BE2C (cell line): Measurements from ENCODE around the gene SLC35G2.

ENCODE experiments used
- DNase-seq: peaks from one replicate; pipeline ENCODE4 v3.0.0-alpha.2; 2020
- H3K27me3 ChIP-seq: fragments of 250-450 bp; sonication (Bioruptor Pico); 2 replicates; pipeline ENCODE4 v1.5.1; 2020; ENCODE audit warnings: mild to moderate bottlenecking
- H3K36me3 ChIP-seq: fragments of 250-450 bp; sonication (Bioruptor Pico); 2 replicates; pipeline ENCODE4 v1.5.1; 2020; ENCODE audit warnings: mild to moderate bottlenecking
- H3K4me1 ChIP-seq: fragments of 250-450 bp; sonication (Bioruptor Pico); 2 replicates; pipeline ENCODE4 v1.5.1; 2020
- H3K4me3 ChIP-seq: 2 replicates; pipeline ENCODE4 v1.5.1; 2011; ENCODE audit warnings: low read depth, low read length
- H3K9me3 ChIP-seq: fragments of 250-450 bp; sonication (Bioruptor Pico); 2 replicates; pipeline ENCODE4 v1.5.1; 2020
- CTCF ChIP-seq: IDR thresholded peaks from 2 replicates; pipeline ENCODE4 v1.5.1; 2012; ENCODE audit warnings: mild to moderate bottlenecking, low read depth, low read length

Gene SLC35G2

GRCh38 chr3:136836511-136837156, 17.7 kb downstream of the SLC35G2 start:
- peaks cover 3% of the 10 kb centered on the region; the same call in 1 of the 2 replicates for H3K4me1 ChIP-seq
- no peak for TF ChIP-seq CTCF
- H3K9me3 ChIP-seq, result no peaks in the 10 kb centered on the region
- H3K36me3 ChIP-seq, result peaks cover 34% of the 10 kb centered on the region
- no peak for DNase-seq
- no peak overlapping the region for H3K4me3 ChIP-seq
- no peaks in the 10 kb centered on the region for H3K27me3 ChIP-seq

DNA sequence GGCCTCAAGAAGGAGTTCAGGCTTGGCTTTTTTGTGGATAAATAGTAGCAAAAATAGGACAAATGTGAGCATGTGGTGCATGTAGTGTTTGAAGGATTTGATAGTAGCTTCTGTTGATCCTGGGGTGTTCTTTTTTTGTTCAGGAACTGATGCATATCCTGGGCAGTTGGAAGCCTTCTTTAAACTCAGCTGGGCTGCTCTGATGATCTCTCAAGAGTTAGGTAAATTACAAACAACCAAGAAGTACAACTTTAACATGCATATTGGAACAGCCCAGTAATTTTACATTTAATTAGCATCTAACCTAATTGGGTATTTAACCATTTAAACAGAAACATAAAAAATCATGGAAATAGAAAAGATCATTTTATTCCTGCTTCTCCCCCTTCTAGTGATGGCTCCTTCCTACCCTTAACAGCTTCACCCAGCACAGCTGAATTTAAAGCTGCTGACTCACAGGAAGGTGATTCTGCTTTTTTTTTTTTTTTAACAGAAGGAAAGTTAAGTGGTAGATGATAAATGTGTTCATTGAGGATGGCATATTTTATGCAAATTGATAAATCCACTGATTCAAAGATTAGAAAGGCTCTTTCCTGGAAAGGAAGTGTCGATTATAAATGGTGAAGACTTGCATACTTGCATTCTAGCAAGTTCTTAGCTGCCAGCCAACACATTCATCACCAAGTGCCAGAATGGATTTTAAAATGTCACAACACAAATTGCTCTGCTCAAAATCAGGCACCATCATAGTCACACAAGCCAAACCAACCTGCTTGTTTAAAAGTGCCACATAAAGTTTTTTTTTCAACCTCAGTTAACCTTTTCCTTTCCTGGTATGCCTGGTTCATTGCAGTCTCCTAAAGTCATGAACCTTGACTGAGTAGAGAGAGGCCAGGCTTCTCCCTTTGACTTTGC, 20.0 kb downstream of the SLC35G2 start:
- Histone ChIP-seq H3K36me3 (peaks cover 47% of the 10 kb centered on the region), H3K9me3 (no peaks in the 10 kb centered on the region), H3K4me3 (no peak overlapping the region), H3K4me1 (peaks cover 3% of the 10 kb centered on the region; the same call in 1 of the 2 replicates), H3K27me3 (no peaks in the 10 kb centered on the region)
- no peak for DNase-seq
- TF ChIP-seq CTCF, result no peak

GRCh38 chr3:136839556-136839931, 20.6 kb downstream of the SLC35G2 start:
- peaks cover 46% of the 10 kb centered on the region for H3K36me3 ChIP-seq
- H3K9me3 ChIP-seq, result no peaks in the 10 kb centered on the region
- TF ChIP-seq CTCF, result no peak
- H3K27me3 ChIP-seq, result no peaks in the 10 kb centered on the region
- no peak for DNase-seq
- H3K4me1 ChIP-seq, result peaks cover 3% of the 10 kb centered on the region; the same call in 1 of the 2 replicates
- H3K4me3 ChIP-seq, result no peak overlapping the region

- H3K9me3 ChIP-seq, result no peaks in the 10 kb centered on the region
- no peak overlapping the region for H3K4me3 ChIP-seq
- no peaks in the 10 kb centered on the region for H3K27me3 ChIP-seq
- no peak for TF ChIP-seq CTCF
- peaks cover 47% of the 10 kb centered on the region for H3K36me3 ChIP-seq
- H3K4me1 ChIP-seq, result peaks cover 3% of the 10 kb centered on the region; the same call in 1 of the 2 replicates
- no peak for DNase-seq
Measured at GRCh38 chr3:136840252-136840651, 21.3 kb downstream of the SLC35G2 start.

GRCh38 chr3:136842294-136842693, 23.4 kb downstream of the SLC35G2 start:
- no peaks in the 10 kb centered on the region for H3K9me3 ChIP-seq
- H3K27me3 ChIP-seq, result no peaks in the 10 kb centered on the region
- peaks cover 47% of the 10 kb centered on the region for H3K36me3 ChIP-seq
- H3K4me1 ChIP-seq, result peaks cover 3% of the 10 kb centered on the region; the same call in 1 of the 2 replicates
- TF ChIP-seq CTCF, result no peak
- no peak for DNase-seq
- no peak overlapping the region for H3K4me3 ChIP-seq

GRCh38 chr3:136844724-136845123, 25.8 kb downstream of the SLC35G2 start:
- Histone ChIP-seq H3K36me3 (peaks cover 48% of the 10 kb centered on the region), H3K4me1 (no peaks in the 10 kb centered on the region), H3K27me3 (no peaks in the 10 kb centered on the region), H3K9me3 (no peaks in the 10 kb centered on the region), H3K4me3 (no peak overlapping the region)
- no peak for DNase-seq
- TF ChIP-seq CTCF, result no peak
